22Rv1 (cell line): ENCODE data around the gene RBM12.

Source experiments
- CTCF ChIP-seq: fragments of 450-650 bp; IDR thresholded peaks from 2 replicates; pipeline ENCODE4 v1.5.1; 2017; ENCODE audit warnings: mild to moderate bottlenecking
- ZFX ChIP-seq: fragments of 450-650 bp; IDR thresholded peaks from 2 replicates; pipeline ENCODE4 v1.6.1; 2017; ENCODE audit warnings: antibody characterized with exemption, borderline replicate concordance

GRCh38 chr20:35661053-35661452, 3.6 kb downstream of the RBM12 start:
- TF ChIP-seq CTCF: no peak
- TF ChIP-seq ZFX: no peak
